Measurements from ENCODE around the gene DSP. TPM values are rescaled to one million over a fixed set of nuclear protein-coding genes. Genes with fewer than 3 reads are reported as not detected.

DSP gene
- total RNA-seq, 2 experiments from 2014 or later = 0.07 to 0.25 TPM

- Mint-ChIP-seq H3K9me3 (no peaks in the 10 kb centered on the region), H3K27me3 (peaks cover 51% of the 10 kb centered on the region), H3K36me3 (ENCODE audit: low read depth) (no peaks in the 10 kb centered on the region), H3K4me1 (ENCODE audit: low read depth) (peaks cover 6% of the 10 kb centered on the region), H3K4me3 (no peak overlapping the region), H3K27ac (no peak overlapping the region)
- POLR2A ChIA-PET = interaction anchor here (0.6 kb wide), 1 partner anchor 136 kb away, joined by 3 read pairs; no protein-coding TSS in a partner anchor
- intact Hi-C loops (cut with micrococcal nuclease) = no loop called here
- DNase-seq (no peak), ATAC-seq (no peak)
- CTCF ChIA-PET = interaction anchor here (1.1 kb wide), 1 partner anchor 9 kb away, joined by 3 read pairs; no protein-coding TSS in a partner anchor
- TF ChIP-seq CTCF (IDR thresholded peaks at IDR 0.05) = no peak
These were observed 4.0 kb downstream of the DSP start for GRCh38 chr6:7545316-7546019.

- H3K36me3 Mint-ChIP-seq (ENCODE audit: low read depth) = no peaks in the 10 kb centered on the region
- CTCF ChIA-PET = interaction anchor here (1.1 kb wide), 1 partner anchor 9 kb away, joined by 3 read pairs; no protein-coding TSS in a partner anchor
- H3K27me3 Mint-ChIP-seq = peaks cover 45% of the 10 kb centered on the region
- no peak for TF ChIP-seq CTCF (IDR thresholded peaks at IDR 0.05)
- peaks cover 1% of the 10 kb centered on the region for H3K4me1 Mint-ChIP-seq (ENCODE audit: low read depth)
- H3K9me3 Mint-ChIP-seq = no peaks in the 10 kb centered on the region
- POLR2A ChIA-PET = interaction anchor here (0.6 kb wide), 1 partner anchor 136 kb away, joined by 3 read pairs; no protein-coding TSS in a partner anchor
- no peak overlapping the region for H3K4me3 Mint-ChIP-seq
- ATAC-seq (no peak), DNase-seq (no peak)
- intact Hi-C loops (cut with micrococcal nuclease) = no loop called here
- no peak overlapping the region for H3K27ac Mint-ChIP-seq
These were observed 4.5 kb downstream of the DSP start for GRCh38 chr6:7546020-7546369.

- Mint-ChIP-seq H3K27me3 (peaks cover 44% of the 10 kb centered on the region), H3K36me3 (ENCODE audit: low read depth) (no peaks in the 10 kb centered on the region), H3K4me1 (ENCODE audit: low read depth) (no peaks in the 10 kb centered on the region), H3K27ac (no peak overlapping the region), H3K4me3 (no peak overlapping the region), H3K9me3 (no peaks in the 10 kb centered on the region)
- TF ChIP-seq CTCF (IDR thresholded peaks at IDR 0.05) = no peak
- CTCF ChIA-PET = interaction anchor here (1.1 kb wide), 1 partner anchor 10 kb away, joined by 3 read pairs; no protein-coding TSS in a partner anchor
- intact Hi-C loops (cut with micrococcal nuclease) = no loop called here
- DNase-seq = no peak
- no peak for ATAC-seq
- POLR2A ChIA-PET = no interaction called here
These were observed 4.9 kb downstream of the DSP start for GRCh38 chr6:7546383-7546782.

GRCh38 chr6:7546896-7547295 lies 5.4 kb downstream of the DSP start:
- no peak for DNase-seq
- Mint-ChIP-seq H3K4me1 (ENCODE audit: low read depth) (no peaks in the 10 kb centered on the region), H3K36me3 (ENCODE audit: low read depth) (no peaks in the 10 kb centered on the region), H3K27ac (no peak overlapping the region), H3K9me3 (no peaks in the 10 kb centered on the region), H3K4me3 (no peak overlapping the region), H3K27me3 (peaks cover 44% of the 10 kb centered on the region)
- intact Hi-C loops (cut with micrococcal nuclease) = no loop called here
- no peak for TF ChIP-seq CTCF (IDR thresholded peaks at IDR 0.05)
- ChIA-PET CTCF (interaction anchor here (1.1 kb wide), 1 partner anchor 10 kb away, joined by 3 read pairs; no protein-coding TSS in a partner anchor), POLR2A (no interaction called here)
- ATAC-seq = no peak

GRCh38 chr6:7547315-7547714 lies 5.8 kb downstream of the DSP start:
- Mint-ChIP-seq H3K27ac (no peak overlapping the region), H3K4me1 (ENCODE audit: low read depth) (no peaks in the 10 kb centered on the region), H3K4me3 (no peak overlapping the region), H3K27me3 (peaks cover 43% of the 10 kb centered on the region), H3K9me3 (no peaks in the 10 kb centered on the region), H3K36me3 (ENCODE audit: low read depth) (no peaks in the 10 kb centered on the region)
- CTCF ChIA-PET = no interaction called here
- POLR2A ChIA-PET = no interaction called here
- intact Hi-C loops (cut with micrococcal nuclease) = no loop called here
- ATAC-seq (no peak), DNase-seq (no peak)
- no peak for TF ChIP-seq CTCF (IDR thresholded peaks at IDR 0.05)

All from activated CD8-positive, alpha-beta T cell treated with anti-CD3 and anti-CD28 coated beads for 36 hours (primary cell).